ENCODE data around the gene DENND2A. TPM values are rescaled to one million over a fixed set of nuclear protein-coding genes. Genes with fewer than 3 reads are reported as not detected.

Gene DENND2A
- total RNA-seq, 1 experiment from 2014 or later, result 7.3 TPM

DNA sequence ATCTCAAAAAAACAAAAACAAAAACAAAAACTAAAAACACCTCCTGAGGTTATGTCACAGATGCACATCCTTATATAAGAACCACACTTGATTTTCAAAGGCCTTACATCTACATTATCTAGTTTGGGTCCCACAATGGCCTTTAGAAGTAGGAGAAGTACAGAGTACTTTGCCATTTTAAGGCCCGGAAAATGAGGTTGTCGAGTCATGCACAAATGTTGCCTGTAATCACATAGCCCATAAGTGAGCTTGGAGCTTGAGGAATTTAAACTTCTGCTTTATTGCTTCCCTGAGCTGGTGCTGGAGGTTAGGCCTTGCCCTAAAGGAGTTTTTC lies 151.6 kb downstream of the DENND2A start:
- H2AFZ ChIP-seq (ENCODE audit: low read length), result no peak overlapping the region
- no peak overlapping the region for H2BK120ac ChIP-seq (ENCODE audit: low read depth, low read length, poor library complexity, severe bottlenecking)
- no peak overlapping the region for H4K5ac ChIP-seq (ENCODE audit: insufficient read length, low read depth, low read length)
- TF ChIP-seq, protein P1, sequence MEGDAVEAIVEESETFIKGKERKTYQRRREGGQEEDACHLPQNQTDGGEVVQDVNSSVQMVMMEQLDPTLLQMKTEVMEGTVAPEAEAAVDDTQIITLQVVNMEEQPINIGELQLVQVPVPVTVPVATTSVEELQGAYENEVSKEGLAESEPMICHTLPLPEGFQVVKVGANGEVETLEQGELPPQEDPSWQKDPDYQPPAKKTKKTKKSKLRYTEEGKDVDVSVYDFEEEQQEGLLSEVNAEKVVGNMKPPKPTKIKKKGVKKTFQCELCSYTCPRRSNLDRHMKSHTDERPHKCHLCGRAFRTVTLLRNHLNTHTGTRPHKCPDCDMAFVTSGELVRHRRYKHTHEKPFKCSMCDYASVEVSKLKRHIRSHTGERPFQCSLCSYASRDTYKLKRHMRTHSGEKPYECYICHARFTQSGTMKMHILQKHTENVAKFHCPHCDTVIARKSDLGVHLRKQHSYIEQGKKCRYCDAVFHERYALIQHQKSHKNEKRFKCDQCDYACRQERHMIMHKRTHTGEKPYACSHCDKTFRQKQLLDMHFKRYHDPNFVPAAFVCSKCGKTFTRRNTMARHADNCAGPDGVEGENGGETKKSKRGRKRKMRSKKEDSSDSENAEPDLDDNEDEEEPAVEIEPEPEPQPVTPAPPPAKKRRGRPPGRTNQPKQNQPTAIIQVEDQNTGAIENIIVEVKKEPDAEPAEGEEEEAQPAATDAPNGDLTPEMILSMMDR (conservative IDR thresholded peaks at IDR 0.05), result no peak
- H3K4ac ChIP-seq (ENCODE audit: low read depth, low read length), result no peak overlapping the region
- peaks cover 23 to 28% of the 10 kb centered on the region in 2 experiments for H3K4me1 Mint-ChIP-seq
- H3K79me2 ChIP-seq (ENCODE audit: insufficient read depth, low read length), result no peaks in the 10 kb centered on the region
- no peak overlapping the region for H4K8ac ChIP-seq (replicated peaks; ENCODE audit: insufficient read length, low read depth, low read length)
- no peaks in the 10 kb centered on the region; a peak in 1 of 7 replicates for H3K36me3 Mint-ChIP-seq (ENCODE audit: insufficient read depth in 1 of 3, low read depth in 3 of 3)
- no CpG with 5 or more reads among the region's 2 CpGs for WGBS (ENCODE audit: extremely low coverage, insufficient read length, low lambda C conversion rate)
- H2BK20ac ChIP-seq (ENCODE audit: low read depth, low read length, poor library complexity, severe bottlenecking), result no peak overlapping the region
- no peak overlapping the region for H2BK15ac ChIP-seq (ENCODE audit: low read depth, low read length)
- H3K18ac ChIP-seq (ENCODE audit: insufficient read length, low read depth, low read length), result no peak overlapping the region
- H3K9me3 ChIP-seq (ENCODE audit: control insufficient read depth, low read depth, low read length), result no peaks in the 10 kb centered on the region
- no peak overlapping the region for H3K23ac ChIP-seq (ENCODE audit: insufficient read length, low read depth, low read length)
- no peak overlapping the region for H2BK5ac ChIP-seq (ENCODE audit: insufficient read length, low read length)
- no peaks in the 10 kb centered on the region for H3K79me1 ChIP-seq (ENCODE audit: insufficient read depth, low read depth, low read length, poor library complexity, severe bottlenecking)
- H3T11ph ChIP-seq (ENCODE audit: low read length), result no peak overlapping the region
- no peak overlapping the region for H4K91ac ChIP-seq (ENCODE audit: insufficient read length, low read depth, low read length)
- no peak overlapping the region for H2AK5ac ChIP-seq (ENCODE audit: insufficient read length, low read length)
- peaks cover 8% of the 10 kb centered on the region for H3K4me1 ChIP-seq (ENCODE audit: insufficient read depth, low read length)
- DNase-seq, result no peak
- H3K9me3 Mint-ChIP-seq, result no peaks in the 10 kb centered on the region
- no peaks in the 10 kb centered on the region for H4K20me1 ChIP-seq (ENCODE audit: control insufficient read depth, insufficient read depth, insufficient read length)
- H3K56ac ChIP-seq (ENCODE audit: insufficient read length, low read depth, low read length), result no peak overlapping the region
- no peak overlapping the region for H3K9ac ChIP-seq (ENCODE audit: extremely low read depth, insufficient read length, low read length)
- no peak overlapping the region for H3K14ac ChIP-seq (ENCODE audit: insufficient read depth, low read length)
- no peak overlapping the region for H3K4me3 Mint-ChIP-seq
- H3K27ac ChIP-seq (ENCODE audit: insufficient read length, low read depth, low read length), result no peak overlapping the region
- no peaks in the 10 kb centered on the region for H3K23me2 ChIP-seq (ENCODE audit: insufficient read length, low read depth, low read length, poor library complexity, severe bottlenecking)
- H2BK12ac ChIP-seq (ENCODE audit: insufficient read length, low read depth, low read length), result no peak overlapping the region
- no peaks in the 10 kb centered on the region for H3K27me3 ChIP-seq (ENCODE audit: insufficient read depth, low read length)
- no peak overlapping the region for H3K27ac Mint-ChIP-seq
- no peak overlapping the region for H3K4me2 ChIP-seq (ENCODE audit: insufficient read depth, insufficient read length, low read length)
- H3K27me3 Mint-ChIP-seq (ENCODE audit: low read depth), result no peaks in the 10 kb centered on the region
